Trophoblast cell (in vitro differentiated cells and primary cell): ENCODE results near the gene ZC3H12A.

ENCODE experiments used
- DNase-seq, 2 donors: peaks; one replicate each; pipeline ENCODE4 v3.0.0-alpha.2; 2016
- H2AFZ ChIP-seq: 2 replicates; pipeline ENCODE4 v1.6.1; 2013; ENCODE audit warnings: low read length, moderate library complexity, mild to moderate bottlenecking; ENCODE audit not compliant: insufficient read depth, poor library complexity
- H2AK5ac ChIP-seq: 2 replicates; pipeline ENCODE4 v1.6.1; 2013; ENCODE audit warnings: mild to moderate bottlenecking, low read length
- H2BK120ac ChIP-seq: 2 replicates; pipeline ENCODE4 v1.6.1; 2013; ENCODE audit warnings: low read length, mild to moderate bottlenecking, moderate library complexity; ENCODE audit not compliant: insufficient read depth, poor library complexity
- H2BK12ac ChIP-seq: 2 replicates; pipeline ENCODE4 v1.6.1; 2013; ENCODE audit warnings: mild to moderate bottlenecking, low read length, moderate library complexity
- H2BK5ac ChIP-seq: 2 replicates; pipeline ENCODE4 v1.6.1; 2013; ENCODE audit warnings: low read length, low read depth, moderate library complexity, mild to moderate bottlenecking; ENCODE audit not compliant: poor library complexity
- H3K14ac ChIP-seq: 2 replicates; pipeline ENCODE4 v1.6.1; 2013; ENCODE audit warnings: mild to moderate bottlenecking, low read length
- H3K18ac ChIP-seq: 2 replicates; pipeline ENCODE4 v1.6.1; 2013; ENCODE audit warnings: mild to moderate bottlenecking, low read length
- H3K23ac ChIP-seq: 2 replicates; pipeline ENCODE4 v1.6.1; 2013; ENCODE audit warnings: low read length
- H3K27ac ChIP-seq: 2 replicates; pipeline ENCODE4 v1.5.1; 2013; ENCODE audit warnings: low read depth, mild to moderate bottlenecking, inconsistent platforms, low read length, moderate library complexity
- H3K27me3 ChIP-seq: 2 replicates; pipeline ENCODE4 v1.6.1; 2013; ENCODE audit warnings: inconsistent platforms, mild to moderate bottlenecking, low read length, moderate library complexity; ENCODE audit not compliant: insufficient read depth
- H3K36me3 ChIP-seq, 2 experiments: 1 replicate in 1 of 2; 2 replicates in 1 of 2; pipeline ENCODE4 v1.6.1; 2013; ENCODE audit warnings: low read length in 2 of 2, mild to moderate bottlenecking in 2 of 2, moderate library complexity in 1 of 2; ENCODE audit not compliant: insufficient read depth in 2 of 2, control insufficient read depth in 1 of 2
- H3K4ac ChIP-seq: 2 replicates; pipeline ENCODE4 v1.6.1; 2013; ENCODE audit warnings: low read depth, mild to moderate bottlenecking, low read length, moderate library complexity
- H3K4me1 ChIP-seq, 2 experiments: 1 replicate in 1 of 2; 2 replicates in 1 of 2; pipeline ENCODE4 v1.6.1; 2013; ENCODE audit warnings: low read length in 2 of 2, mild to moderate bottlenecking in 2 of 2, moderate library complexity in 1 of 2; ENCODE audit not compliant: insufficient read depth in 2 of 2, control insufficient read depth in 1 of 2
- H3K4me2 ChIP-seq: 2 replicates; pipeline ENCODE4 v1.6.1; 2013; ENCODE audit warnings: inconsistent platforms, mild to moderate bottlenecking, low read length, moderate library complexity
- H3K4me3 ChIP-seq: 2 replicates; pipeline ENCODE4 v1.5.1; 2013; ENCODE audit warnings: mild to moderate bottlenecking, low read depth, low read length, inconsistent platforms
- H3K79me1 ChIP-seq: one replicate; pipeline ENCODE4 v1.6.1; 2013; ENCODE audit warnings: low read length
- H3K79me2 ChIP-seq: 2 replicates; pipeline ENCODE4 v1.6.1; 2013; ENCODE audit warnings: low read length, mild to moderate bottlenecking; ENCODE audit not compliant: control insufficient read depth, insufficient read depth, poor library complexity
- H3K9ac ChIP-seq: 2 replicates; pipeline ENCODE4 v1.6.1; 2013; ENCODE audit warnings: mild to moderate bottlenecking, low read length
- H3K9me3 ChIP-seq: 2 replicates; pipeline ENCODE4 v1.6.1; 2013; ENCODE audit warnings: low read depth, mild to moderate bottlenecking, control low read depth, inconsistent platforms, low read length; ENCODE audit not compliant: insufficient read depth
- H4K12ac ChIP-seq: 2 replicates; pipeline ENCODE4 v1.6.1; 2013; ENCODE audit warnings: low read depth, mild to moderate bottlenecking, low read length, moderate library complexity
- H4K8ac ChIP-seq: 2 replicates; pipeline ENCODE4 v1.6.1; 2013; ENCODE audit warnings: low read depth, mild to moderate bottlenecking, low read length, moderate library complexity
- H4K91ac ChIP-seq: one replicate; pipeline ENCODE4 v1.6.1; 2013; ENCODE audit warnings: low read depth, mild to moderate bottlenecking, low read length, moderate library complexity
- WGBS: extraction: QIAGEN DNeasy Blood & Tissue Kit; methylation state at CpG from one replicate; pipeline ENCODE4 v1.1.7; 2013; ENCODE audit warnings: missing lambda C conversion rate; ENCODE audit not compliant: insufficient read length, insufficient coverage; ENCODE audit errors: extremely low coverage; 5-methylcytosine and 5-hydroxymethylcytosine counted together

ZC3H12A gene

DNA sequence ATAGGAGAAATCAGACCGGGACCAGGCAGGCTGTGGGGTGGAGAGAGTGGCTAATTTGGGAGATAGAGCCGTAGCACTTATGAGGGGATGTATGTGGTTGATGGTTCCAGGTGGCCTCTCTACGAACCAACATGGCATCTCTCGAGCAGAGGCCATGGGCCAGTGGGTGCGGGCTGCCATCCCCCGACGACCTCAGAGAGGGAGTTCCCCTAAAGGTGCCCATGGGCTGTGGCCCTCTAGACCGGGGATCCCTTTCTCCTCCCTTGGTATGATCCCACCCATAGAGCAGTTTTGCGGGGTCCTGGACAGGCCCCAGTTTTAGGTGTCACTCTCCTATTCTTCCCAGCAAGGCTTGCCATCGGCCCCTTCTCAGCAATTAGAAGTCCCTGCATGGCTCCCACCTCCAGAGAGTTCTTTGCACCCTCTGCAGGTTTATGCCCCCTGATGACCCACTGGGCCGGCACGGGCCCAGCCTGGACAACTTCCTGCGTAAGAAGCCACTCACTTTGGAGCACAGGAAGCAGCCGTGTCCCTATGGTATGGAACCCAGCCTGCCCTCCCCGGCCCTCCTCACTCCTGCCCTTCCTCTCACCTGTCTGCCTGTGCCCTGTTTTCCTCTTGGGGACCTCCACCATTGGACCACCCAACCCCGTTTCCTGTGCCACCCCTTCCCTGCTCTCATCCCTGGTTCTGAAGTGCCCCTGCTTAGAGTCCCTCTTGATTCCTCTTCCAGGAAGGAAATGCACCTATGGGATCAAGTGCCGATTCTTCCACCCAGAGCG, 7.8 kb downstream of the ZC3H12A start:
- Histone ChIP-seq H2BK5ac (no peak overlapping the region), H3K4me2 (no peak overlapping the region), H4K91ac (no peak overlapping the region), H2BK12ac (no peak overlapping the region), H3K23ac (no peak overlapping the region), H3K4ac (no peak overlapping the region), H3K9ac (no peak overlapping the region), H2AK5ac (no peak overlapping the region), H3K4me3 (no peak overlapping the region), H3K4me1 (peaks cover 24 to 34% of the 10 kb centered on the region in 2 experiments), H3K79me2 (peaks cover 10% of the 10 kb centered on the region), H3K18ac (no peak overlapping the region), H3K27ac (no peak overlapping the region), H3K14ac (no peak overlapping the region), H3K36me3 (peaks cover 68 to 70% of the 10 kb centered on the region in 2 experiments), H2AFZ (no peak overlapping the region), H3K79me1 (peaks cover 17% of the 10 kb centered on the region), H3K27me3 (no peaks in the 10 kb centered on the region), H3K9me3 (no peaks in the 10 kb centered on the region), H2BK120ac (no peak overlapping the region), H4K8ac (no peak overlapping the region), H4K12ac (no peak overlapping the region)
- WGBS = no CpG with 5 or more reads among the region's 18 CpGs
- no peak for DNase-seq

DNA sequence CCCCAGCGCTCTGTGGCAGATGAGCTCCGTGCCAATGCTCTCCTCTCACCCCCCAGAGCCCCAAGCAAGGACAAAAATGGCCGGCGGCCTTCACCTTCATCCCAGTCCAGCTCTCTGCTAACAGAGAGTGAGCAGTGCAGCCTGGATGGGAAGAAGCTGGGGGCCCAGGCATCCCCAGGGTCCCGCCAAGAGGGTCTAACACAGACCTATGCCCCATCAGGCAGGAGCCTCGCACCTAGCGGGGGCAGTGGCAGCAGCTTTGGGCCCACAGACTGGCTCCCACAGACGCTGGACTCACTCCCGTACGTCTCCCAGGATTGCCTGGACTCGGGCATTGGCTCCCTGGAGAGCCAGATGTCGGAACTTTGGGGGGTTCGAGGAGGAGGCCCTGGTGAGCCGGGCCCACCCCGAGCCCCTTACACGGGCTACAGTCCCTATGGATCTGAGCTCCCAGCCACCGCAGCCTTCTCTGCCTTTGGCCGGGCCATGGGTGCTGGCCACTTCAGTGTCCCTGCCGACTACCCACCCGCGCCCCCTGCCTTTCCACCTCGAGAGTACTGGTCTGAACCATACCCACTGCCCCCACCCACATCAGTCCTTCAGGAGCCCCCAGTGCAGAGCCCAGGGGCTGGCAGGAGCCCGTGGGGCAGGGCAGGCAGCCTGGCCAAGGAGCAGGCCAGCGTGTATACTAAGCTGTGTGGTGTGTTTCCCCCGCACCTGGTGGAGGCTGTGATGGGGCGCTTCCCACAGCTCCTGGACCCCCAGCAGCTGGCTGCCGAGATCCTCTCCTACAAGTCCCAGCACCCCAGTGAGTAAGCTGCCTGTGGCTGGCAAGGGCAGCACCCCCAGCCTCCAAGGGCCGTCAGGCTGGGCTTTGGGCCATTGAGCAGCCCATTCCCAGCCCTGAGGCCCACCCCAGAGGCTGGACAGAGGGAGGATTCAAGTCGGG, 8.7 kb downstream of the ZC3H12A start:
- Histone ChIP-seq H3K18ac (no peak overlapping the region), H3K23ac (no peak overlapping the region), H3K79me2 (peaks cover 4% of the 10 kb centered on the region), H3K9ac (no peak overlapping the region), H3K36me3 (peaks cover 62 to 64% of the 10 kb centered on the region in 2 experiments), H3K79me1 (peaks cover 11% of the 10 kb centered on the region), H3K14ac (no peak overlapping the region), H3K27me3 (no peaks in the 10 kb centered on the region), H3K9me3 (no peaks in the 10 kb centered on the region), H4K91ac (no peak overlapping the region), H3K27ac (no peak overlapping the region), H3K4me1 (peaks cover 19 to 26% of the 10 kb centered on the region in 2 experiments), H3K4me2 (no peak overlapping the region), H3K4me3 (no peak overlapping the region), H2AFZ (no peak overlapping the region), H3K4ac (no peak overlapping the region), H4K8ac (no peak overlapping the region), H2BK12ac (no peak overlapping the region), H2BK120ac (no peak overlapping the region), H2BK5ac (no peak overlapping the region), H2AK5ac (no peak overlapping the region), H4K12ac (no peak overlapping the region)
- DNase-seq = no peak
- WGBS = no CpG with 5 or more reads among the region's 29 CpGs

DNA sequence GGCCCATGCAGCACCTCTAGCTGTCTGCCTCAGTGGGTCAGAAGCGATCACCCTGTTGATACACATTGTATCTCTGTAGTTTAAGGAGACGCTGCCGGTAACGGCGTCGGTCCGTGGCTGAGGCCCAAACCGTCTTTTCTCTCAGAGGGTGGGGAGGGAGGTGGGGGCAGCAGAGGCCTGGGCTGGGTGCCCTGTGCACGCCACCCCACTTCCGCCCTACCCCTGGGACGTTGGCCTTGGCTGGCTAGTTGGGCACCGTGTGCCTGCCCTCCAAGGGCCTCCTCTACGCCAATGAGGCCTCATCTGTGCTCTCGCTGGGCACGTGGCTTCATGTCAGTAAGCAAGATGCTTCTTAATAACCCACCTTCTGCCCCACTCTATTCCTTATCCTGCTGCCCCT, 9.4 kb downstream of the ZC3H12A start:
- Histone ChIP-seq H3K18ac (no peak overlapping the region), H2BK120ac (no peak overlapping the region), H2AK5ac (no peak overlapping the region), H3K4me2 (no peak overlapping the region), H4K12ac (no peak overlapping the region), H2BK5ac (no peak overlapping the region), H3K79me2 (no peaks in the 10 kb centered on the region), H3K4me3 (no peak overlapping the region), H4K8ac (no peak overlapping the region), H3K9ac (no peak overlapping the region), H2BK12ac (no peak overlapping the region), H3K79me1 (peaks cover 7% of the 10 kb centered on the region), H3K9me3 (no peaks in the 10 kb centered on the region), H3K27ac (peak overlapping the region; percentile 18), H3K4ac (no peak overlapping the region), H3K36me3 (peaks cover 55 to 56% of the 10 kb centered on the region in 2 experiments), H3K14ac (no peak overlapping the region), H3K23ac (no peak overlapping the region), H2AFZ (no peak overlapping the region), H3K27me3 (no peaks in the 10 kb centered on the region), H3K4me1 (peaks cover 12 to 19% of the 10 kb centered on the region in 2 experiments), H4K91ac (no peak overlapping the region)
- no CpG with 5 or more reads among the region's 15 CpGs for whole genome bisulfite sequencing
- DNase-seq = no peak

DNA sequence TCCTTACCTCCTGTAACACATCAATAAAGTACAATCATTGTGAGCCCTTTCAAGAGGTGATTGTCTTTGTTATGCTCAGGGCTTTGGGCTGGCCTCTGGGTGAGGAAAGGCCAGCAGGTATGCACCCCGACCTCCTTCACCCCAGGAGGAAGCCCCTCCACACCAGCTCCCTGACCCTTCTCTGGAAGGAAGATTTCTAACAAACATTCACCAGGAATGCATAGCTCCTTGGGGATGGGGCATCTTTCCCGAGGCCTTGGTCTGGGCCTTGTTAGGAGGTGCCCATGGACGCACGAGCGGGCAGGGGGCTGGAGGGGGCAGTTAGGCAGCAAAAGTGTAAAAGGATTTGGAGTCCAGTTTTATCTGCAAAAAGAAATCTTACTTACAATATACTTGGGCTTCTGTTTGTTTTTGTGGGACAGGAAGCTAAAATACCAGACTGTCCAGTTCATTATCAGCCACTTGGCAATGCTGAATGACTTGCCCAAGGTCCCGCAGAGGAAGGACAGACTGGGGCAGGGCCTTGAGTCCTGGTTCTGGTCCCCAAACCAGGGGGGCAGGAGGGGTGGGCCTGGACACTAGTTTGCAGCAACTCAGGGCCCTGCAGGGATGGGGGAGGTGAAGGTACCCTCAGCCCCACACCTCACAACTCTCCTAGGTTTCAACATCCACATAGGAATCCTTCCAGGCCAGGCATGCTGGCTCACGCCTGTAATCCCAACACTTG, 10.1 kb downstream of the ZC3H12A start:
- H3K9me3 ChIP-seq = no peaks in the 10 kb centered on the region
- no CpG with 5 or more reads among the region's 7 CpGs for WGBS

More for the DNA sequence above, 10.1 kb downstream of the ZC3H12A start:
- no peak overlapping the region for H4K91ac ChIP-seq
- no peak overlapping the region for H4K8ac ChIP-seq
- peaks cover 3% of the 10 kb centered on the region for H3K79me1 ChIP-seq
- no peak overlapping the region for H3K4ac ChIP-seq
- H2BK5ac ChIP-seq = no peak overlapping the region
- peaks cover 6 to 12% of the 10 kb centered on the region in 2 experiments for H3K4me1 ChIP-seq
- H3K27ac ChIP-seq = peak overlapping the region; percentile 30
- no peak overlapping the region for H3K4me3 ChIP-seq
- H3K27me3 ChIP-seq = no peaks in the 10 kb centered on the region
- no peak overlapping the region for H3K14ac ChIP-seq
- H3K9ac ChIP-seq = no peak overlapping the region
- no peak overlapping the region for H2AK5ac ChIP-seq
- no peak overlapping the region for H3K4me2 ChIP-seq
- peak; percentile 22 to 50 for DNase-seq
- H4K12ac ChIP-seq = no peak overlapping the region
- H3K18ac ChIP-seq = no peak overlapping the region
- no peak overlapping the region for H2BK12ac ChIP-seq
- H3K79me2 ChIP-seq = no peaks in the 10 kb centered on the region
- no peak overlapping the region for H3K23ac ChIP-seq
- no peak overlapping the region for H2AFZ ChIP-seq
- peaks cover 49% of the 10 kb centered on the region in 2 experiments for H3K36me3 ChIP-seq
- no peak overlapping the region for H2BK120ac ChIP-seq
